Activated effector memory CD4-positive, alpha-beta T cell treated with anti-CD3 and anti-CD28 coated beads, Interleukin-2, amount 50 U/mL, for 16 hours (primary cell): ENCODE data around the gene CRAT.
A peak's percentile ranks its signal among the peaks of the same experiment; 100 is the strongest.

Source experiments
- DNase-seq: peaks from one replicate; pipeline ENCODE4 v3.0.0-alpha.2; 2020

Gene CRAT

DNA sequence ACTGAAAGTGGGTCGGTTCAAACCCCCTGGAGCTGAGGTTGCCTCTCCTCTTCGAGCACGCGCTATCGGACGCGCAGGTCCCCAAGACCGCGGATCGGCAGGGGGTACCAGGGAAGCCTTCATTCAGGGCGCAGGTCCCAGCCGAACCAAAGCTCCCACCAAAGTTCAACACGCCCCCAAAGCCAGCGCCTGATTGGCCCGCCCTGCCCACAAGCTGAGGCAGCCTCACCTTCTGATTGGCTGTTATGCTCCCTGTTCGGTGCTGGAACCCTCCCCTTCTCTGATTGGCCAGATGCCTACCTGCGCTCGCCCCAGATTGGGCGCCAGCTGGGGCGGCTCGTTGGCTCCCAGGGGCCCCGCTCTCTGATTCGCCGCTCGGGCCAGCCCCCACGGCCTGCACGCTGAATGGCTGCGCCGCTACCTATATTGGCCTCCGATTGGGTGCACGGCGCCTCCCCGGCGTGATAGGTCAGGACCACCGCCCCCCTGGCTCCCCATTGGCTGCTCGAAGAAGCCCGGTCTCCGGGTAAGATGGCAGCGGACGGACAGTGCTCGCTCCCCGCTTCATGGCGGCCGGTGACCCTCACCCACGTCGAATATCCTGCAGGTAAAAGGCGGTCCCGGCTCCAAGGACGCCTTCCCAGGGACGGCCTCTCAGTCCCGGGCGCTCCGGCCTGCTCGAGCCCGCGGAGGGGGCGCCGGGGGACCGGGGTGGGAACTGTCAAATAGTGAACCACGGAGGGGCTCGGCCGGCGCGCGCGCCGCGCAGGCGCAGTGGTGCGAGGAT is 29.8 kb downstream of the CRAT start, which contains the start of gene DOLPP1:
TSS of gene DOLPP1 (plus strand) at position 511 of the 787 bp plus-strand sequence. CDS start at position 532, 21 bp downstream.
- peak; percentile 100 for DNase-seq

DNA sequence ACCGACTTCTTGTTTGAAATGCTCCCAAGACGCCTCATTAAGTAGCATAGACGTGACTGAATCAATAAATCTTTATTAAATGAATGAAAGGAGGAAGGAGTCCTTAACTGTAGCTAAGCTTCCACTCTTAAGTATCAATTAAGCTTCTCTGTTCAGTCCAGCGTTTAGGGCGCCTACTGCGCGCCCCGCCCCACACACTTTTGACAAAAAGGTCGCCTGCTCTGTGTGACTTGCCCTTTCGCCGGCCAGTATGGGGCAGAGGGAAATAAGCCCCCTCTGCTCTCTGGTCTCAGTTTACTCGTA is 30.3 kb downstream of the CRAT start:
- no peak for DNase-seq

DNA sequence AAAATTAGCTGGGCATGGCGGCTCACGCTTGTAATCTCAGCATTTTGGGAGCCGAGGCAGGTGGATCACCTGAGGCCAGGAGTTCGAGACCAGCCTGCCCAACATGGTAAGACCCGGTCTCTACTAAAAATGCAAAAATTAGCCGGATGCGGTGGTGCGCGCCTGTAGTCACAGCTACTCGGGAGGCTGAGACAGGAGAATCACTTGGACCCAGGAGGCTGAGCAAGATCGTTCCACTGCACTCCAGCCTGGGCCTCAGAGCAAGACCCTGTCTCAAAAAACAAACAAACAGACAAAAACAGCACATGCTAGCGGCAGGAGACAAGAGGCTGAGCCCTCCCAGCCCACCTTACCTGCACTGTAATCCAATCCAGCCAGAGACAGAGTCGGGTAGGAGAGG is 30.8 kb downstream of the CRAT start:
- no peak for DNase-seq

DNA sequence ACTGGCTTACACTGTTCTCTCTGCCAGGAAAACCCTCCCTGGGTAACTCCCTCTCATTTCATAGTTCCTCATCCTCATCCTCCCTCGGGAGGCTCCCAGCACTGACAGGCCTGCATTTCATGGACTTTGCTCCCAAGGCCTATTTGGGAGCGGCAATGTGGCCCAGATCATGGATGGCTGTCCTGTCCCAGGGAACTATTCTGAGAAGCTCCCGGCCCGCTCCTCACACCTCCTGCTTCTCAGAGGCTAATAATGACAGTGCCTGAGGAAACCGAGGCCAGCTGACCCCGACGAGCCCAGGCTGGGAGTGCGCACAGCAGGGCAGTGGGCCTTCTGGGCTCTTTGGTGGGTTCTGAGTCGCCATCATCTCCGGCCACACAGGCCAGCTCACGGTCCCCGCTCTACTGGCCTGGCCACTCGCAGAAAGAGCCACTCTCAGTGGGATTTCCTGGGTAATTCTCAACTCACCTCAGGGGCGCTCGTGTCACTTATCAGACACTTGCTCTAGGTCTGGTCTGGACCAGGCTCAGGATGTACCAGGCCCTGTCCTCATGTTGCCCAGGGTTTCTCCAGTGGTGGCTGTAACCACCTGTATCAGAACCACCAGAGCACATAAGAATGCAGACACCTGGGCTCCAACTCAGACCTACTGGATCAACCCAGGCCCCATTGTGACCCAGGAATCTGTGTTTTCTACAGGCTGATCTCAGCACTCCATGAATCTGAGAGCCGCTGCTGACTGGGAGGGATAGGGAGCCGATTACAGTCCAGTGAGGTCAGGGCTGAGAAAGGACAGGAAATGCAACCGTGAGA is 31.7 kb downstream of the CRAT start:
- DNase-seq = no peak

DNA sequence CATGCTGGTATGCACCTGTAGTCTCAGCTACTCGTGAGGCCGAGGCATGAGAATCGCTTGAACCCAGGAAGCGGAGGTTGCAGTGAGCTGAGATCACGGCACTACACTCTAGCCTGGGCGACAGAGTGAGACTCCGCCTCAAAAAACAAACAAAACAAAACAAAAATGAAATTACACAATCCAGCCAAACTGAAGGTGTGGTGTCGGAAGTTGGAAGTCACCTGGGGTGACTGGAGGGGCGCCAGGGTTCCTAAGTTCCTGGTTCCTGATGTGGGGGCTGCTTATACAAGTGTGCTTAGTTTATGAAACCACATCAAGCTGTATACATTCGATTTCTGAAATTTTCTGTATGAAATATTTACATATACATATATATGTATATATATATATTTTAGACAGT is 33.4 kb downstream of the CRAT start:
- DNase-seq = no peak

DNA sequence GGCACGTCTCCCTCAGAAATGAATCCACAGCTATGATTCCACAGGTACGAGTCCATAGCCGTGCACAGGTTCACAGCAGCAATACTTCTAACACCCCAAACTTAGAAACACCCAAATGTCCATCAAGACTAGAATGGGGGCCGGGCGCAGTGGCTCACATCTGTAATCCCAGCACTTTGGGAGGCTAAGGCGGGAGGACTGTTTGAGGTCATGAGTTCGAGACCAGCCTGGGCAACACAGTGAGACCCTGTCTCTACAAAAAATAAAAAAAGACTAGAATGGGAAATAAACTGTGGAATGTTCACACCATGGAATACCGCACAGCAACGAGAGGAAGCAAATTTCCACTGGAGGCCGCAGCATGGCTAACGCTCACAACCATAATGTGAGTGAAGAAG is 34.0 kb downstream of the CRAT start:
- DNase-seq = no peak

DNA sequence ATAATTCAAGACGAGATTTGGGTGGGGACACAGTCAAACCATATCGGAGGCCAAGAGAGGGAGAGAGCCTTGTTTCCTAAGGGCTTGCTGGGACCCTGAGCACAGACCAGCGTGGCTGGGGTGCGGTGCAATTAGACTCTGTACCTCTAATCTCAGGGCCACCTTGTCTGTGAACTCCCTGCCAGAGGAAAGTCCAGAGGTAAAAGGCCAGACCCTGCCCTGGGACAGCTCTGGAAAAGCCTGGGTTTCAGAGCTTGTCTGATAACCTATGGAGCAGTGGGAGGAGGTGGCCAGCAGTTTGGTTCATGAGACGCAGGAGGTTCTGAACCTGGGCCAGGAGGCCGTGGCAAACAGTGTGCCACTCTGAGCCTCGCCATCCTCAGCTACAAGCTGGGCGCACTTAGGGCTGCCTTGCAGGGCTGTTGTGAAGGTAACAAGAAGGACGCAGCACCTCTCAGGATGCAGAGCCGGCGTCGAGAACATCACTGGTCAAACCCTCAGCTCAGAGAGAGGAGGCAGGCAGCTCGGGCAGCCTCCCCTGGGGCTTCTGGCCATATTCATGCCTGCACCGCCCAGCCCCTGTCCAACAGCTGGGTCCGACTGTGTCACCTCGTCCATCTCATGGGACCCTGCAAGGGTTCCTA is 34.5 kb downstream of the CRAT start:
- no peak for DNase-seq

DNA sequence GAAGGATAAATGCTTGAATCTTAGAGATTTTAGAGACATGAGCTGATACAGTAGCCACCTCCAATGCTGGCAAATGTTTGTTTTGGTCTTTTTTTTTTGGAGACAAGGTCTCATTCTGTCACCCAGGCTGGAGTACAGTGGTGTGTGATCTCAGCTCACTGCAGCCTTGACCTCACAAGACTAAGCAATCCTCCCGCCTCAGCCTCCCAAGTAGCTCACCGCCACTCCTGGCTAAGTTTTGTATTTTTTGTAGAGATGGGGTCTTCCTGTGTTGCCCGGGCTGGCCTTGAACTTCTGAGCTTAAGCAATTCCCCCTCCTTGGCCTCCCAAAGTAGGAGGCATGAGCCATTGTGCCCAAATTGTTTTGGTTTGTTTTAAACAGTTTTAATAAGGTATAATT is 36.5 kb downstream of the CRAT start:
- no peak for DNase-seq

DNA sequence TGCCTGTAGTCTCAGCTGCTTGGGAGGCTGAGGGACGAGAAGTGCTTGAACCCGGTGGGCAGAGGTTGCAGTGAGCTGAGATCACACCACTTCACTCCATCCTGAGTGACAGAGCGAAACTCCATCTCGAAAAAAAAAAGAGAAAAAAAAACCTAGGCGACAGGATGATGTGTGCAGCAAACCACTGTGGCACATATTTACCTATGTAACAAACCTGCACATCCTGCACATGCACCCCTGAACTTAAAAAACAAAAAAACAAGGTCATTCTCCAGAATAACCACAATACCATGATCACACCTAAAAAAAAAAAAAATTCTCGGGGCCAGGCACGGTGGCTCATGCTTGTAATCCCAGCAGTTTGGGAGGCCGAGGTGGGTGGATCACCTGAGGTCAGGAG is 37.2 kb downstream of the CRAT start:
- DNase-seq = no peak

DNA sequence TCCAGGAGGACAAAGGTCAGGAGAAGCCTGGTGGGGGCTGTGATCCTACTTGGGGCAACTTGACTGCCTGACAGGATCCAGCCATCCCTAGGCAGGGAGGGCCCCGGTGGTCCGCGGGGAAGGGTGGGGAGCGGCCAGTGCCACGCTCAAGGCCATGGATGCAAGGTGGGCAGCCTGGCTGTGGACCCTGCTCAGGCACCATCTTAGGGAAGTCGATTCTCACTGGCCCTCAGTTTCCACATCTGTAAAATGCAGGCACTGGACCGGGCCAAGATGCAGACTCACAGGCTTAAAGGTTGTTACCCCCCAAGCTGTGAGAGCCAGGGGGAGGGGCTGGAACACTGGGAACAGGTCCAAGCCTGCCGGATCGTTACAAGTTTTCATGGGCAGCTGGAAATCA is 38.4 kb downstream of the CRAT start:
- no peak for DNase-seq

DNA sequence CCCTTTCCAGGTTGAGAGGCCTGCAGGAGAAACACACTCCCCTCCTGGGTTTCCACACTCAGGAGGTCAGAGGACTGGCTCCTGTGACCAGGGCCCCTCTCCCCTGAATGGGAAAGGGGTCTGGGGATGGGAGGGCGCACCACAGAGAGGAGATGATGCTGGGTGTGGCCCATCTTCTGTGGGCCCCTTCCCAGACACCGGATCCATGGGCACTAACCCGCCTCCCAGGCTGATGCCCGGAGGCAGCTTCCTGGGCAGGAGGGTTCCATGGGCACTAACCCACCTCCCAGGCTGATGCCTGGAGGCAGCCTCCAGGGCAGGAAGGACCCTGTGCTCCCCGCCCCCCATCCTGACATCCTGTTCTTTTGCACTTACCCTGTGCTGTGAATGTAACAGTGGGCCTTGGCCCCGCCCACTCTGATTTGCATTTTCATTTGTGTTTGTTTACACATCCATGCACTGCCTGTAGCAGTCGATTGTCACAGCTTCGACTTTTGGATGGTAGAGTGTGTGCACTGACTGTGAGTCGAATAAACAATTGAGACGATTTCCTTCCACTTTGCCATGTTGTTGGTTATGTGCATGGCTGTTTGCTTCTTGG is 39.0 kb downstream of the CRAT start:
- DNase-seq = no peak

DNA sequence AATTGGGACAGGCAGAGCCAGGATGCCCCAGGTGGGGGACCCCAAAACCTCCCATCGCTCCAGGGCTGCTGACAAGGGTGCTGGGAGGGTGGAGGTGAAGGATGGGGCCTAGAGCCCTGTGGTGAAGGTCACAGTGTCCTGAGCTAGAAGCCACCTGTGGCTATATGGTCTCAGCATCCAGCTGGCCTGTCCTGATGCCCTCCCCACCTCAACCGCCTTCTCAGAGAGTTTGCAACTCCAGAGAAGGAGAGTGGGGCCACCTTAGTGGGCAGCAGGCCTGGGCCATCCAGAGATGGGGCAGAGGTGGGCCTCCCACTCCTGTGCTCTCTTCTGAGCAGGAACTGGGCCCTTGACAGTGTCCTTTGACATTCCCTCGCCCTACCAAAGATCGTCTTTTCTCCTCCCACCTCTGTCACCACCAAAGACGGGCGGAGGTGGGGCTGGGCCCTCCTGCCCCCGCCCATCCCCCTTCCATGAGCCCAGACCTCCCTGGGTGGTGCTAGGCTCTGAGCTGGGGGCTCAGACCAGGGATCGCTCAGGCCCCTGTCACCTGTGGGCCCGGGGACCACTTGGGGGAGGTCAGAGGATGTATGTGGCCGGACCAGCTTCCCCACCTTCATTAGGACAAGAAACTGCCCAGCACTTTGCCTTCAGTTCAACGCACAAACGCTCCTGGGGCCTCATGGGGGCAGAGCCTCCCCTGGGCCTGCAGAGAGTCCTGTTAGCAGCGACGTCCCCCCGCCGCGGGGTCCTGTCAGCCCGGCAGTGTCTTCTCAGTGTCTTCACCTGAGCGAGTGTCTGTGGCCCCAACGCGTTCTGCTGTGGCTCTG is 39.7 kb downstream of the CRAT start:
- no peak for DNase-seq

DNA sequence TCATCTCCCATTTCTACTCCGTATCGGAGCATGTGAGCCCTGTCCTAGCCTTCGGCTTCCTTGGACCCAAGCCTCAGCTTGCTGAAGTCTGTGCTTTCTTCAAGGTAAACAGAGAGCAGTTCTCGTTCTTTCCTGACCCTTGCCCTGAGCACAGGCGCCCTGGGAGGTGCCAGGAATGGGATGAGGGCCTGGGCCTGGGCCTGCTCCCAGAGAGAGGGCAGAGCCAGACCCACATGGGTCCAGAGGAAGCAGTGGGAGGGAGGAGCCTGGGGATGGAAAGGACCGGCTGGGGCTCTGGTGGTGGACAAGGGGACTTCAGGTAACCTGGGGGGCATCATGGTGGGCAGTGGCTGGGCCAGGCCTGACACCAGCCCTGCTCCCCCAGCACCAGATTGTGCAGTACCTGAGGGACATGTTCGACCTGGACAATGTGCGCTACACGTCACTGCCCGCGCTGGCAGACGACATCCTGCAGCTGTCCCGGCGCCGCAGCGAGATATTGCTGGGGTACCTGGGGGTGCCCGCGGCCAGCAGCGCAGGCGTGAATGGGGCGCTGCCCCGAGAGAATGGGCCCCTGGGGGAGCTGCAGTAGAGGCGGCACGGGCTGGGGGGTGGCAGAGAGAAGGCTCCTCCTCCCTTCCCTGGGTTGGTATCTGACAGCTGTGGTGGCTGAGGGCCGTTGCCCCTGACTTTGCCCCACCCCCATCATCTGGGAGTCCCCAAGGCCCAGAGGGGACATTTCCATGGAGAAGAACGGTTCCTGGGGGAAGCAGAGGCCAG is 40.5 kb downstream of the CRAT start:
- no peak for DNase-seq

DNA sequence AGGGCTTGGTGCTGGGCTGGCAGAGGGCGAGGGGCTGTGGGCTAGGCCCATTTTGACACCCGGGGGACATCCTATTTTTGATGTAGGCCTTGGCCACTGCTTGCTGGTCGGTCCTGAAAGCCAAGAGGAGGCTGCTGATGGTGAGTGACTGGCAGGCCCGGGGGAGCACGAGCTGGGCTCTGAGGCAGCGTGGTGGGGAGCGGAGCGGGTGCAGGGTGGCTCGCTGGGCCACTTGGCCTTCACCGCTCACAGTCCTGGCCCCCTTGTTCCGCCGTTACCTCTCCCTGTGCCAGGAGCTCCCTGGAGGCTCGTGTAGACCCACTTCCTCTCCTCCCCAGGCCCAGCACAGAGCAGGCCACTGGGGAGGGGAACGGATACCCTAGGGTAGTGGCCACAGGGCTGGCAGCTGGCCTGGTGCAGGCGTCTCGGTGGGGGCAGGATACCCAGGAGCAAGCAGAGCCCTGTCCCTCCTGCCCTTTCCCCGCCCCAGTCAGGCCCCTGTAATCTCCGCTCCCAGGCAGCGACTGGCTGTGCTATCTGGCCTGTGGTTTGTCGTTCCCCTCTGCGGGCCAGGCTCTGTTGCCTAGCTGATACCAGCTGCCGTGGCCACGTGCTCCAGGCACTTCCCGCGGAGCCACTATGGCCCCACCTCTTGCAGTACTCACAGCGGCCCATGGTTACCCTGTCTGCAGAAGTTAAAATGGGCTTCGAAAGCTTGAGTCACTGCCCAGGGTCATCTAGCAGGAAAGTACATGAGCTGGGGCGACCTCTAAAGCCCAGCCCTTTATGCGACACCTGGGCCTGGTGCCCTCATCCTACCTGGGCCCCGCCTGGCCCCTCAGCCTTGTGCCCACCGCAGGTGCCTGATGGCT is 41.4 kb downstream of the CRAT start:
- DNase-seq = peak; percentile 80

DNA sequence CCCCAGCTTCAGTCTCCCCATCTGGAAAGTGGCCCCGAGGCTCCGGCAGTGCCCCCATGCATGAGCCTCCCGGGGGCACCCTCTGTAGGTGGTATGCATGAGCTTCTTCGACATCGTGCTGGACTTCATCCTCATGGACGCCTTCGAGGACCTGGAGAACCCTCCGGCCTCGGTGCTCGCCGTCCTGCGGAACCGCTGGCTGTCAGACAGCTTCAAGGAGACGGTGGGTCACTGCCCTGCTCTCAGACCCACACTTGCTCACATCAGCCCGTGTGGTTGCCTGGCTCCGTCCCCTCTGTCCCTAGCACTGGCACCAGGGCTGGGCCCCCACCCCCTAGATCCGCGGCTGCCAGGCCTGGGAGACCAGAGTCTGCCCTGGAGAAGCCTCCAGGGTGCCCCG is 42.5 kb downstream of the CRAT start:
- no peak for DNase-seq

DNA sequence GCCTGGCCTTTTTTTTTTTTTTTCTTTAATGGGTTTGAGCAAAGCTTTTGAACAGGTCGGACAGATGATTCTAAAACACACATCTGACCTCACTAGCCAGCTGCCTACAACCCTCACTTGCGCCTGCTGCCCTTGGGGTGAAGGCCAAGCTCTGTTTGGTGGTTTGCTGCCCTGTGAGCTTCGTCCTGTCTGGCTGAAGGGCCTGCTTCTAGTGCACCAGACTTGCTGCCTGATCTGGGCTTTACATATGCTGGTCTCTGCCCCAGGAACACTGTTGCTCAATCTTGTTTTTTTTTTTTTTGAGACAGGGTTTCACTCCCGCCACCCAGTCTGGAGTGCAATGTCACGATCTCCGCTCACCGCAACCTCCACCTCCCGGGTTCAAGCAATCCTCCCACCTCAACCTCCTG is 46.1 kb downstream of the CRAT start:
- no peak for DNase-seq

DNA sequence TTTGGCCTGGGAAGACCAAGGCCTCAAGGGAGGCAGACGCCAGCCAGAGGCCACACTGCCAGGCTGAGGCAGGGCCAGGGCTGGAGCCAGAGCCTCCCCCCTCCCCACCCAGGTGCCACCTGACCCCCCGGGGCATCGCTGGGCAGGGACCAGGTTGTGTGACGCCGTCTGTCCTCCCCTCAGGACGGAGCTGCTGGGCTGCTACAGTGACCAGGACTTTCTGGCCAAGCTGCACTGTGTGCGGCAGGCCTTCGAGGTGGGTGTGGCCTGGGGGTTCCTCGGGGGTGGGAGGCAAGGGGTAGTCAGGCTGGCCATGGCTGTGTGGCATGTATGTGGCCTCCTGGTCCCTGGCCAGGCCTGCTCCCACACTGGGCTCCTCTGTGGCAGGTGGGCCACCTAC is 47.5 kb downstream of the CRAT start:
- DNase-seq = no peak

DNA sequence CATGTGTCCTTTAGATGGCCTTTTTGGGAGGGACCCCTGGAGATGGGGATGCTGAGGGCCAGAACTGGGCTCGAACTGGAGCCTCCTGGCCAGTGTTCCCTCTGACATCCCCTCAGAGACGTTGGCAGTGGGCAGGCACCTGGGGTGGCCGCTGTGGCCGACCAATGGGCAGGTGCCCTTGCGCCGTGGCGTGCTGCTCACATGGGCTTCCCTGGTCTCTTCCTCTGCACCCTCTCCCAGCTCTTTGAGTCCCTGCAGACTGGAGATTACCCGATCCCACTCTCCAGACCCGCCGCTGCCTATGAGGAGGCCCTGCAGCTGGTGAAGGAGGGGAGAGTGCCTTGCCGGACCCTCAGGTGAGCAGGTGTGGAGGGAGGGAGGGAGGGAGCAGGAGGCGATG is 49.6 kb downstream of the CRAT start:
- DNase-seq = no peak

DNA sequence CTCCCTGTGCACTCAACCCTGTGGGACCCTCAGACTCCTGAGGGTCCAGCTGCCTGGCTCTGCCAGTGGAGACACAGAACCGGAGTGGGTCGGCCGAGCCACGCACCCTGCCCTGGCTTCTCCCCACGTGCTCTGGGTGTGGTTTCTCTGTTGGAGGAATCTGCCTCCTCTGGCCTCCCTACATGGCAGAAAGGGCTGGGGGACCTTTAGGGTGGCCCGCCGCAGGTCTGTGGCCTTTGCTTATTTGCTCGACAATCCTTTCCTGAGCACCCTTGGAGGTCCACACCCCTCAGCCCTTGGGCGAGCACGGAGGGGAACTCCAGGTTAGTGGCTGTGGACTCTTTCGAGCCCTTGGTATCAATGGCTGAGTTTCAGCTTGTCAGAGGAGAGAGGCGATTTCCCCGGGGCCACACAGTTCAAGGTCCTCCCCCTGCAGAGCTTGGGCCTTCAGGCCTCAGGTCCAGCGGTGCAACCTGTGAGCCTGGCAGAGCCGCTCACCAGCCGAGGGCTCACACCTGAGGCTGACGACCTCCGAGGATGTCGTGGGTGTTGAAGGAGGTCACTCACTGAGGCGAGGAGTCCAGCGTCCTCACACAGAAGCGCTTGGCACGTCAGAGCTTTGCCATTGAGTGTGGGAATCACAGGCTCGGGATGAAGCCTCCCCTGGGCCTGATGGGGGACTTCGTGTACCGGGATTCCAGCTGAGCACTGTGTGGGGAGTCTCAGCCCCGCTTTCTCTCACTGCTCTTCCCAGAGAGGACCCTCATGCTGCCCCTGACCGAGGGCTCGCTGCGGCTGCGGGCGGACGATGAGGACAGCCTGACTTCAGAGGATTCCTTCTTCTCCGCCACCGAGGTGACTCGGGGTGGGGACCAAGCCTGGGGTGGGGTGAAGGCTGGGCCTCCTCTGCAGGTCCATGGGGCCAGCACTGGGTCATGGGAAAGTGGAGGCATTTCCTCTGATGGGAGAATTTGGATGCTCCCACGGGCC is 50.5 kb downstream of the CRAT start:
- no peak for DNase-seq
